ENCODE measurements around the gene GPHA2.
"Not testable (repeated sequence)": the region's sequence is repeated elsewhere in the genome, so short reads cannot be mapped to it uniquely, and the experiment has no call there.

Gene GPHA2

GRCh38 chr11:64935359-64936081 is at the start of gene GPHA2:
Gene GPHA2 (minus strand): TSS chr11:64935893. CDS start chr11:64935460, 433 bp downstream.
- Histone ChIP-seq H3K9ac (ENCODE audit: low read depth in 1 of 2, low read length in 2 of 2) (no peak within 1 kb of the TSS), H3K27me3 (ENCODE audit: control insufficient read depth in 2 of 2, insufficient read depth in 2 of 2, low read length in 2 of 2) (no peaks in the 10 kb centered on the region), H3K4me1 (ENCODE audit: control insufficient read depth in 2 of 2, insufficient read depth in 2 of 2, low read length in 2 of 2) (no peaks in the 10 kb centered on the region), H3K36me3 (ENCODE audit: control insufficient read depth in 2 of 2, insufficient read depth in 2 of 2, low read length in 2 of 2) (peaks cover 26 to 28% of the 10 kb centered on the region in 2 donors), H3K9me3 (ENCODE audit: control insufficient read depth in 2 of 2, low read length in 2 of 2) (no peaks in the 10 kb centered on the region), H3K4me3 (ENCODE audit: low read length in 2 of 2) (no peak within 1 kb of the TSS), H3K27ac (ENCODE audit: low read depth in 2 of 2, low read length in 2 of 2) (no peak within 1 kb of the TSS)

GRCh38 chr11:64983339-64983738 is 47.6 kb upstream of the GPHA2 start:
- not testable (repeated sequence) for H3K36me3 ChIP-seq (ENCODE audit: control insufficient read depth in 2 of 2, insufficient read depth in 2 of 2, low read length in 2 of 2); H3K27ac ChIP-seq (ENCODE audit: low read depth in 2 of 2, low read length in 2 of 2); H3K4me1 ChIP-seq (ENCODE audit: control insufficient read depth in 2 of 2, insufficient read depth in 2 of 2, low read length in 2 of 2); H3K9me3 ChIP-seq (ENCODE audit: control insufficient read depth in 2 of 2, low read length in 2 of 2); H3K4me3 ChIP-seq (ENCODE audit: low read length in 2 of 2); H3K9ac ChIP-seq (ENCODE audit: low read depth in 1 of 2, low read length in 2 of 2); H3K27me3 ChIP-seq (ENCODE audit: control insufficient read depth in 2 of 2, insufficient read depth in 2 of 2, low read length in 2 of 2)

- no peak overlapping the region for H3K4me3 ChIP-seq (ENCODE audit: low read length in 2 of 2)
- peaks cover 2 to 6% of the 10 kb centered on the region in 2 donors for H3K4me1 ChIP-seq (ENCODE audit: control insufficient read depth in 2 of 2, insufficient read depth in 2 of 2, low read length in 2 of 2)
- no peak overlapping the region for H3K27ac ChIP-seq (ENCODE audit: low read depth in 2 of 2, low read length in 2 of 2)
- no peaks in the 10 kb centered on the region for H3K9me3 ChIP-seq (ENCODE audit: control insufficient read depth in 2 of 2, low read length in 2 of 2)
- no peak overlapping the region for H3K9ac ChIP-seq (ENCODE audit: low read depth in 1 of 2, low read length in 2 of 2)
- H3K27me3 ChIP-seq (ENCODE audit: control insufficient read depth in 2 of 2, insufficient read depth in 2 of 2, low read length in 2 of 2) = no peaks in the 10 kb centered on the region
- H3K36me3 ChIP-seq (ENCODE audit: control insufficient read depth in 2 of 2, insufficient read depth in 2 of 2, low read length in 2 of 2) = no peaks in the 10 kb centered on the region
Observed at GRCh38 chr11:64976651-64977050, 41.0 kb upstream of the GPHA2 start.

GRCh38 chr11:64974124-64974523 is 38.4 kb upstream of the GPHA2 start:
- no peak overlapping the region for H3K27ac ChIP-seq (ENCODE audit: low read depth in 2 of 2, low read length in 2 of 2)
- no peaks in the 10 kb centered on the region for H3K27me3 ChIP-seq (ENCODE audit: control insufficient read depth in 2 of 2, insufficient read depth in 2 of 2, low read length in 2 of 2)
- no peaks in the 10 kb centered on the region for H3K36me3 ChIP-seq (ENCODE audit: control insufficient read depth in 2 of 2, insufficient read depth in 2 of 2, low read length in 2 of 2)
- H3K4me1 ChIP-seq (ENCODE audit: control insufficient read depth in 2 of 2, insufficient read depth in 2 of 2, low read length in 2 of 2) = peaks cover 7 to 15% of the 10 kb centered on the region in 2 donors
- no peaks in the 10 kb centered on the region for H3K9me3 ChIP-seq (ENCODE audit: control insufficient read depth in 2 of 2, low read length in 2 of 2)
- no peak overlapping the region for H3K9ac ChIP-seq (ENCODE audit: low read depth in 1 of 2, low read length in 2 of 2)
- no peak overlapping the region for H3K4me3 ChIP-seq (ENCODE audit: low read length in 2 of 2)

- Histone ChIP-seq H3K27ac (ENCODE audit: low read depth in 2 of 2, low read length in 2 of 2) (peak within 1 kb of the TSS; percentile 56 to 81), H3K4me1 (ENCODE audit: control insufficient read depth in 2 of 2, insufficient read depth in 2 of 2, low read length in 2 of 2) (peaks cover 11 to 18% of the 10 kb centered on the region in 2 donors), H3K4me3 (ENCODE audit: low read length in 2 of 2) (peak within 1 kb of the TSS; percentile 26 to 68), H3K27me3 (ENCODE audit: control insufficient read depth in 2 of 2, insufficient read depth in 2 of 2, low read length in 2 of 2) (no peaks in the 10 kb centered on the region), H3K9ac (ENCODE audit: low read depth in 1 of 2, low read length in 2 of 2) (peak within 1 kb of the TSS; percentile 41 to 52), H3K9me3 (ENCODE audit: control insufficient read depth in 2 of 2, low read length in 2 of 2) (no peaks in the 10 kb centered on the region), H3K36me3 (ENCODE audit: control insufficient read depth in 2 of 2, insufficient read depth in 2 of 2, low read length in 2 of 2) (no peaks in the 10 kb centered on the region)
Observed at GRCh38 chr11:64971421-64972233, 35.9 kb upstream of the GPHA2 start, which contains the start of gene MAJIN. Gene MAJIN (minus strand): TSS chr11:64972108. CDS start chr11:64959405, 12,703 bp downstream.

GRCh38 chr11:64970731-64971151 is 35.0 kb upstream of the GPHA2 start:
- H3K9ac ChIP-seq (ENCODE audit: low read depth in 1 of 2, low read length in 2 of 2) = peak overlapping the region in 1 of 2 donors; percentile 6
- H3K9me3 ChIP-seq (ENCODE audit: control insufficient read depth in 2 of 2, low read length in 2 of 2) = no peaks in the 10 kb centered on the region
- H3K27me3 ChIP-seq (ENCODE audit: control insufficient read depth in 2 of 2, insufficient read depth in 2 of 2, low read length in 2 of 2) = no peaks in the 10 kb centered on the region
- H3K4me1 ChIP-seq (ENCODE audit: control insufficient read depth in 2 of 2, insufficient read depth in 2 of 2, low read length in 2 of 2) = peaks cover 11 to 18% of the 10 kb centered on the region in 2 donors
- no peak overlapping the region for H3K4me3 ChIP-seq (ENCODE audit: low read length in 2 of 2)
- H3K36me3 ChIP-seq (ENCODE audit: control insufficient read depth in 2 of 2, insufficient read depth in 2 of 2, low read length in 2 of 2) = no peaks in the 10 kb centered on the region
- peak overlapping the region; percentile 56 to 81 for H3K27ac ChIP-seq (ENCODE audit: low read depth in 2 of 2, low read length in 2 of 2)

- H3K27me3 ChIP-seq (ENCODE audit: control insufficient read depth in 2 of 2, insufficient read depth in 2 of 2, low read length in 2 of 2) = no peaks in the 10 kb centered on the region
- H3K27ac ChIP-seq (ENCODE audit: low read depth in 2 of 2, low read length in 2 of 2) = peak overlapping the region; percentile 81 to 85
- no peaks in the 10 kb centered on the region for H3K36me3 ChIP-seq (ENCODE audit: control insufficient read depth in 2 of 2, insufficient read depth in 2 of 2, low read length in 2 of 2)
- peak overlapping the region; percentile 26 to 55 for H3K9ac ChIP-seq (ENCODE audit: low read depth in 1 of 2, low read length in 2 of 2)
- no peaks in the 10 kb centered on the region for H3K9me3 ChIP-seq (ENCODE audit: control insufficient read depth in 2 of 2, low read length in 2 of 2)
- H3K4me3 ChIP-seq (ENCODE audit: low read length in 2 of 2) = no peak overlapping the region
- H3K4me1 ChIP-seq (ENCODE audit: control insufficient read depth in 2 of 2, insufficient read depth in 2 of 2, low read length in 2 of 2) = peaks cover 11 to 18% of the 10 kb centered on the region in 2 donors
Observed at GRCh38 chr11:64969209-64969608, 33.5 kb upstream of the GPHA2 start.

GRCh38 chr11:64967375-64967774 is 31.7 kb upstream of the GPHA2 start:
- H3K27ac ChIP-seq (ENCODE audit: low read depth in 2 of 2, low read length in 2 of 2) = no peak overlapping the region
- no peaks in the 10 kb centered on the region for H3K36me3 ChIP-seq (ENCODE audit: control insufficient read depth in 2 of 2, insufficient read depth in 2 of 2, low read length in 2 of 2)
- no peak overlapping the region for H3K4me3 ChIP-seq (ENCODE audit: low read length in 2 of 2)
- no peaks in the 10 kb centered on the region for H3K9me3 ChIP-seq (ENCODE audit: control insufficient read depth in 2 of 2, low read length in 2 of 2)
- H3K4me1 ChIP-seq (ENCODE audit: control insufficient read depth in 2 of 2, insufficient read depth in 2 of 2, low read length in 2 of 2) = peaks cover 11 to 18% of the 10 kb centered on the region in 2 donors
- H3K27me3 ChIP-seq (ENCODE audit: control insufficient read depth in 2 of 2, insufficient read depth in 2 of 2, low read length in 2 of 2) = no peaks in the 10 kb centered on the region
- H3K9ac ChIP-seq (ENCODE audit: low read depth in 1 of 2, low read length in 2 of 2) = no peak overlapping the region

- H3K4me1 ChIP-seq (ENCODE audit: control insufficient read depth in 2 of 2, insufficient read depth in 2 of 2, low read length in 2 of 2) = no peaks in the 10 kb centered on the region
- H3K36me3 ChIP-seq (ENCODE audit: control insufficient read depth in 2 of 2, insufficient read depth in 2 of 2, low read length in 2 of 2) = no peaks in the 10 kb centered on the region
- no peak overlapping the region for H3K4me3 ChIP-seq (ENCODE audit: low read length in 2 of 2)
- H3K9ac ChIP-seq (ENCODE audit: low read depth in 1 of 2, low read length in 2 of 2) = no peak overlapping the region
- no peak overlapping the region for H3K27ac ChIP-seq (ENCODE audit: low read depth in 2 of 2, low read length in 2 of 2)
- no peaks in the 10 kb centered on the region for H3K27me3 ChIP-seq (ENCODE audit: control insufficient read depth in 2 of 2, insufficient read depth in 2 of 2, low read length in 2 of 2)
- H3K9me3 ChIP-seq (ENCODE audit: control insufficient read depth in 2 of 2, low read length in 2 of 2) = no peaks in the 10 kb centered on the region
Observed at GRCh38 chr11:64963072-64963631, 27.5 kb upstream of the GPHA2 start.

- Histone ChIP-seq H3K4me1 (ENCODE audit: control insufficient read depth in 2 of 2, insufficient read depth in 2 of 2, low read length in 2 of 2) (no peaks in the 10 kb centered on the region), H3K9ac (ENCODE audit: low read depth in 1 of 2, low read length in 2 of 2) (no peak overlapping the region), H3K9me3 (ENCODE audit: control insufficient read depth in 2 of 2, low read length in 2 of 2) (no peaks in the 10 kb centered on the region), H3K27me3 (ENCODE audit: control insufficient read depth in 2 of 2, insufficient read depth in 2 of 2, low read length in 2 of 2) (no peaks in the 10 kb centered on the region), H3K36me3 (ENCODE audit: control insufficient read depth in 2 of 2, insufficient read depth in 2 of 2, low read length in 2 of 2) (no peaks in the 10 kb centered on the region), H3K27ac (ENCODE audit: low read depth in 2 of 2, low read length in 2 of 2) (no peak overlapping the region), H3K4me3 (ENCODE audit: low read length in 2 of 2) (no peak overlapping the region)
Observed at GRCh38 chr11:64960719-64961118, 25.0 kb upstream of the GPHA2 start.

Data from mucosa of rectum (tissue), 2 donors.